Gastrocnemius medialis (tissue), 4 donors: ENCODE measurements around the gene MPPE1. TPM values are rescaled to one million over a fixed set of nuclear protein-coding genes. Genes with fewer than 3 reads are reported as not detected.

Experiments
- ATAC-seq, 2 donors: fragments of 150-250 bp; one replicate each; pipeline ENCODE4 v1.9.1; 2016
- DNase-seq, 2 donors: peaks; one replicate each; pipeline ENCODE4 v3.0.0-alpha.2; 2019
- H3K27ac ChIP-seq, 4 donors: fragments of 200-600 bp; sonication (generic); 1 replicate in 1 of 4; 2 replicates in 3 of 4; pipeline ENCODE4 v1.5.1; 2016 to 2018; ENCODE audit warnings: mild to moderate bottlenecking in 2 of 4, moderate library complexity in 1 of 4
- H3K27me3 ChIP-seq, 3 donors: fragments of 200-600 bp; sonication (generic) in 2 of 3; 1 replicate in 1 of 3; 2 replicates in 2 of 3; pipeline versions ENCODE4 v1.5.1 to v1.6.0; 2016 to 2019; ENCODE audit warnings: mild to moderate bottlenecking in 1 of 3, moderate library complexity in 1 of 3
- H3K36me3 ChIP-seq, 2 donors: fragments of 200-600 bp; sonication (generic) in 1 of 2; one replicate each; pipeline ENCODE4 v1.5.1; 2017 to 2018
- H3K4me1 ChIP-seq, 2 donors: fragments of 200-600 bp; sonication (generic) in 1 of 2; one replicate each; pipeline ENCODE4 v1.5.1; 2016 to 2017; ENCODE audit warnings: mild to moderate bottlenecking in 2 of 2
- H3K4me3 ChIP-seq, 4 donors: fragments of 200-600 bp; sonication (generic) in 3 of 4; 1 replicate in 1 of 4; 2 replicates in 3 of 4; pipeline ENCODE4 v1.5.1; 2016 to 2019; ENCODE audit warnings: mild to moderate bottlenecking in 2 of 4
- H3K9me3 ChIP-seq, 3 donors: fragments of 200-600 bp; sonication (generic) in 2 of 3; 1 replicate in 1 of 3; 2 replicates in 2 of 3; pipeline ENCODE4 v1.5.1; 2016 to 2019
- POLR2A ChIP-seq, 2 donors: fragments of 450-650 bp; IDR thresholded peaks; one replicate each; pipeline ENCODE4 v1.6.1; 2017; ENCODE audit warnings: antibody characterized with exemption in 2 of 2, mild to moderate bottlenecking in 2 of 2, moderate library complexity in 2 of 2
- in situ Hi-C, 4 donors: fragments of 200-750 bp; cut with MboI; loops; one replicate each; pipeline versions ENCODE4 v1.15.0 to v1.8.0; 2017; ENCODE audit warnings: low sequenced_read_pairs in 4 of 4
- intact Hi-C: fragments of 100-400 bp; cut with DNase I; formaldehyde crosslinking; loops from one replicate; pipeline ENCODE4 v1.15.1; 2023; ENCODE audit warnings: low total_unique reads
- total RNA-seq, 4 donors: library from RNA; depleted of rRNA; stranded (reverse); fragments of >200 nt; gene quantifications; one replicate each; pipeline versions ENCODE4 v1.1.0 to v1.2.3, GENCODE V29; 2016
- TF ChIP-seq, protein P1 (sequence below), 5 experiments: fragments of 450-650 bp in 3 of 5; fragments of 200-600 bp in 2 of 5; sonication (generic) in 2 of 5; IDR thresholded peaks in 4 of 5; conservative IDR thresholded peaks in 1 of 5; 1 replicate in 4 of 5; 2 replicates in 1 of 5; pipeline ENCODE4 v1.5.1; 2016 to 2019; ENCODE audit warnings: antibody characterized with exemption in 5 of 5, mild to moderate bottlenecking in 3 of 5, moderate library complexity in 3 of 5

The MPPE1 gene
- total RNA-seq, 4 donors from 2014 or later = 11.0 to 33.6 (median 24.8) TPM

DNA sequence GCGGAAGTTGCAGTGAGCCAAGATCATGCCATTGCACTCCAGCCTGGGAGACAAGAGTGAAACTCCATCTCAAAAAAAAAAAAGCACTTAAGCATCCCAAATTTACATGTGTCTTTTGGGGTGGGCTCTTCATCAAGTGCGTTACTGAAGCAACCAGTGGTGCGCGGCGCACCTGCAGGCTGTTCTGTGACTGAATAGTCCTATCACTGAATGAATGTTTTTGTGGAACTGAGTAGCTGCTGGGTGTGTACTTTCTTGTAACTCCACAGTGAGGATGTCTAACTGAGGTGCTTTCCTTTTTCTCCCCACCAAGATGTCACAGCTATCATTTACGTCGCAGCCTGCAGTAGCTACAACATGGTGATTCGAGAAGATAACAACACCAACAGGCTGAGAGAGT, 39.9 kb downstream of the MPPE1 start:
- Histone ChIP-seq H3K4me1 (peaks cover 7 to 8% of the 10 kb centered on the region in 2 donors), H3K9me3 (no peaks in the 10 kb centered on the region), H3K27me3 (no peaks in the 10 kb centered on the region), H3K4me3 (no peak overlapping the region), H3K27ac (no peak overlapping the region), H3K36me3 (peaks cover 0 to 23% of the 10 kb centered on the region in 2 donors)
- in situ Hi-C loops = loop anchor here in 2 of 4 donors (5.0 to 25.0 kb wide), 2 partner anchors 131 to 681 kb away; no protein-coding TSS in a partner anchor
- TF ChIP-seq, protein P1, sequence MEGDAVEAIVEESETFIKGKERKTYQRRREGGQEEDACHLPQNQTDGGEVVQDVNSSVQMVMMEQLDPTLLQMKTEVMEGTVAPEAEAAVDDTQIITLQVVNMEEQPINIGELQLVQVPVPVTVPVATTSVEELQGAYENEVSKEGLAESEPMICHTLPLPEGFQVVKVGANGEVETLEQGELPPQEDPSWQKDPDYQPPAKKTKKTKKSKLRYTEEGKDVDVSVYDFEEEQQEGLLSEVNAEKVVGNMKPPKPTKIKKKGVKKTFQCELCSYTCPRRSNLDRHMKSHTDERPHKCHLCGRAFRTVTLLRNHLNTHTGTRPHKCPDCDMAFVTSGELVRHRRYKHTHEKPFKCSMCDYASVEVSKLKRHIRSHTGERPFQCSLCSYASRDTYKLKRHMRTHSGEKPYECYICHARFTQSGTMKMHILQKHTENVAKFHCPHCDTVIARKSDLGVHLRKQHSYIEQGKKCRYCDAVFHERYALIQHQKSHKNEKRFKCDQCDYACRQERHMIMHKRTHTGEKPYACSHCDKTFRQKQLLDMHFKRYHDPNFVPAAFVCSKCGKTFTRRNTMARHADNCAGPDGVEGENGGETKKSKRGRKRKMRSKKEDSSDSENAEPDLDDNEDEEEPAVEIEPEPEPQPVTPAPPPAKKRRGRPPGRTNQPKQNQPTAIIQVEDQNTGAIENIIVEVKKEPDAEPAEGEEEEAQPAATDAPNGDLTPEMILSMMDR (IDR thresholded peaks at IDR 0.05 in 4 of 5, conservative IDR thresholded peaks at IDR 0.05 in 1 of 5) = no peak
- no peak for TF ChIP-seq POLR2A (IDR thresholded peaks at IDR 0.05)
- DNase-seq = no peak
- intact Hi-C loops = no loop called here
- no peak for ATAC-seq

DNA sequence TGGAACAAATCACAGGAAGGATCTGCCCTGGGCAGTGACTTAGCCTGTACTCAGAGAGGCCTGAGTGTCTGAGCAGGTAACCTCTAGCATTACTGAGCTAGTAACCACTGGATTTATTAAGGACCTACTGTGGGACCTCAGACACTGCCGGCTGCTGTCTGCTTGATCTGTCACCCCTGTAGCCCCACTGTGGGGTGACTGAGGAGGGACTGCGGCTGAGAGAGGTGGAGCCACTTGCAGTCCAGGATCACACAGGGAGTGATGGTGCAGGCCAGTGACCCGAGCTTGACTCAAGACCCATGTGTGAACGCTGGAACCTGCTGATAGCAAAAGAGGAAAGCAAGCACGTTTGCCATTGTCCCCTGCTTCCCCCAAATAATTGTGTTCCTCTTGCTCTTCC, 41.4 kb downstream of the MPPE1 start:
- Histone ChIP-seq H3K27me3 (no peaks in the 10 kb centered on the region), H3K36me3 (peaks cover 0 to 23% of the 10 kb centered on the region in 2 donors), H3K9me3 (no peaks in the 10 kb centered on the region), H3K4me1 (no peaks in the 10 kb centered on the region), H3K27ac (no peak overlapping the region), H3K4me3 (no peak overlapping the region)
- in situ Hi-C loops = loop anchor here in 2 of 4 donors (5.0 to 25.0 kb wide), 2 partner anchors 129 to 679 kb away; no protein-coding TSS in a partner anchor
- intact Hi-C loops = no loop called here
- no peak for ATAC-seq
- TF ChIP-seq, protein P1 (IDR thresholded peaks at IDR 0.05 in 4 of 5, conservative IDR thresholded peaks at IDR 0.05 in 1 of 5) = no peak
- TF ChIP-seq POLR2A (IDR thresholded peaks at IDR 0.05) = no peak
- DNase-seq = no peak

DNA sequence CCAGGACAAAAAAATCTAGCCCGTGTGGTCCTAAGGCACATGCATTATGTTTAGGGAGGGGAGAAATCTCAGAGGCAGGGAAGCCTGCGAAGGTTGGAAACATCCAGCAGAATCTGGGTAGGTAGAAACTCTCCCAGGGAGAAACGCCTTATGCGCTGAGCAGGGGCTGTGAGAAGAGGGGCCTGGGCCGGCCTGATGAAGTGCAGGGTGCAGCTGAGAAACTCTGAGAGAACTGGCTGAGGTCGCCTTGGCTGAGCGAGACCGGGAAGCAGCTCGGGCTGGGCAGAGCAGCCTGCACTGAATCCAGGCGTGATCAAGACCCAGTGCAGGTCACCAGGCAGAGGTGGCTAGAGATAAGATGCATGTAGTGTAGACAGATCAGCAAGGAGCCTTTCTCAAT, 41.8 kb downstream of the MPPE1 start:
- TF ChIP-seq POLR2A (IDR thresholded peaks at IDR 0.05) = no peak
- TF ChIP-seq, protein P1 (IDR thresholded peaks at IDR 0.05 in 4 of 5, conservative IDR thresholded peaks at IDR 0.05 in 1 of 5) = no peak

DNA sequence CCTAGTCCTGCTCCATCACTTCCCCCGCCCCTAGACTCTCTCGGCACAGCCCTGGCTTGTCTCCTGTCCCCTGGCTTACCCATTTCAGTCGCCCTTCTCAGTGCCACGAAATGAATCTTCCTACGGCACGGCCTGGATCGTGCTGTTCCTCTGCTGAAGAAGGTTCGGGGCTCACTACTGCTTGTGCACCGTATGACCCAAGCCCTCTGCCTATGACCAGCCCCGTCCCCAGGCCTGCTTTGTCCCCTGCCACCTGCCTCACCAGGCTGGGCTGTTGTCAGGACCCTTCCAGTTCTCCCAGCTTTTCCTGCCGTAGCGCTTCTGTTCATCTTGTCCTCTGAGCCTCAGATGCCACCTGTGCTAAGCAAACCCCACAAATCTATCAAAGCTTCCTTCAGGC, 43.0 kb downstream of the MPPE1 start:
- no peak for ATAC-seq
- intact Hi-C loops = no loop called here
- TF ChIP-seq, protein P1 (IDR thresholded peaks at IDR 0.05 in 4 of 5, conservative IDR thresholded peaks at IDR 0.05 in 1 of 5) = no peak
- no peak for TF ChIP-seq POLR2A (IDR thresholded peaks at IDR 0.05)
- no peak for DNase-seq
- peaks cover 3 to 4% of the 10 kb centered on the region in 2 donors for H3K4me1 ChIP-seq
- H3K9me3 ChIP-seq = no peaks in the 10 kb centered on the region
- in situ Hi-C loops = loop anchor here in 2 of 4 donors (5.0 to 25.0 kb wide), 2 partner anchors 128 to 678 kb away; no protein-coding TSS in a partner anchor
- H3K4me3 ChIP-seq = no peak overlapping the region
- H3K27ac ChIP-seq = no peak overlapping the region
- no peaks in the 10 kb centered on the region for H3K27me3 ChIP-seq
- H3K36me3 ChIP-seq = peaks cover 0 to 23% of the 10 kb centered on the region in 2 donors

More for the DNA sequence above, 41.8 kb downstream of the MPPE1 start:
- H3K36me3 ChIP-seq = peaks cover 0 to 23% of the 10 kb centered on the region in 2 donors
- H3K4me1 ChIP-seq = no peaks in the 10 kb centered on the region
- H3K9me3 ChIP-seq = no peaks in the 10 kb centered on the region
- ATAC-seq (no peak), DNase-seq (no peak)
- H3K27ac ChIP-seq = no peak overlapping the region
- in situ Hi-C loops = loop anchor here in 2 of 4 donors (5.0 to 25.0 kb wide), 2 partner anchors 129 to 679 kb away; no protein-coding TSS in a partner anchor
- intact Hi-C loops = no loop called here
- no peaks in the 10 kb centered on the region for H3K27me3 ChIP-seq
- no peak overlapping the region for H3K4me3 ChIP-seq
